Activated CD4-positive, alpha-beta T cell treated with anti-CD3 and anti-CD28 coated beads for 24 hours (primary cell): ENCODE results near the gene ABLIM1.

ENCODE experiments used
- DNase-seq, 2 donors: peaks; one replicate each; pipeline ENCODE4 v3.0.0-alpha.2; 2020; ENCODE audit warnings: low read depth in 2 of 2

ABLIM1 gene

DNA sequence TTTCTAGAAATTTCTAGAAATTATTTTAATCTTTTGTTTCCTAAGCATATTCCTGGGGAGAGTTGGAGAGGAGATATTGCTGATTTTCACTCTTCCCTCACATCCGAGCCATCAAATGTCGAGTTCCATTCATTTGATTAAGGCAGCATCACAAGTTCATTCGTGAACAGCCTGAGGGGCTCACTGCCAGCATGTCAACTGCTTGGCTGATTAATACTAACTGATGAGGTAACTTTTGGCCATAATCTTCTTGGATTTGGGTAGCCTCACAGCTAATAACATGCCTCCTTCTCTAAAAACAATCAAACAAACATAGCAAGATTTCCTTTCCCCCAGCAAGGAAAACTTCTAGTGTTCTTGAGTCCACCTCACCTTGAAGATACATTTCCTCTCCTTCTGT lies 166.7 kb downstream of the ABLIM1 start:
- DNase-seq: no peak

GRCh38 chr10:114489521-114490310 lies 168.4 kb downstream of the ABLIM1 start:
- DNase-seq: no peak

DNA sequence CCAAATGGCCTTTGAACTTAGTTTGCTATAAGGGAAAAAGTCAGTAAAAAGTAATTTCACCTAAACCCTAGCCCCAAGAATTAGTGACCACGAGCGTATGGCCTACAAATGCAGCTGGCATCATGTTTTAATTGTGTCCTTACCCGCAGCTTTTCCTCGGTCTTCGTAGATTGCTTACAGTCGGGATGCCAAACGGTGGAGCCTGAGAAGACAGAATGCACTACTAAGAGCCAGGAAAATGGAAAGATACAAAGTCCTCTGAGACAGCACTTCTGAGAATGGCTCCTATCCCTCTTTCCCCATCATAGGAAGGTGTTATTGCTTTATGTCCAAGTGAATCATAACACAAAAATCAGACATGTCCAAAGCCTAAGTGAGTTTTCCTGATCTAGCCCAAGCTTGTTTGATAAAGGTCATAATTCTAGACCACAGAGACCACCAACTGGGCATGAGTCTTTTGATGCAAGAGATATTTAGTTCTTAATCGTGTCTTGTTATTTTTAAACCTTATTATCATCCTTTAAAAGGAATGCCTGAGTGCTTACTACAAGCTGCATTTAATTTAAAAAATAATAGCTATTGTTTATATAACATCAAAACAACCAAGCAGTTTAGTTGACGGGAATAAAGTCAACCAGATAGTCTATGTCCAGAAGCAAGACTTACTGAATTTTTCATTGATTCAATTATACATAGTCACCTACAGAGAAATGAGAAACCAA lies 170.1 kb downstream of the ABLIM1 start:
- no peak for DNase-seq

DNA sequence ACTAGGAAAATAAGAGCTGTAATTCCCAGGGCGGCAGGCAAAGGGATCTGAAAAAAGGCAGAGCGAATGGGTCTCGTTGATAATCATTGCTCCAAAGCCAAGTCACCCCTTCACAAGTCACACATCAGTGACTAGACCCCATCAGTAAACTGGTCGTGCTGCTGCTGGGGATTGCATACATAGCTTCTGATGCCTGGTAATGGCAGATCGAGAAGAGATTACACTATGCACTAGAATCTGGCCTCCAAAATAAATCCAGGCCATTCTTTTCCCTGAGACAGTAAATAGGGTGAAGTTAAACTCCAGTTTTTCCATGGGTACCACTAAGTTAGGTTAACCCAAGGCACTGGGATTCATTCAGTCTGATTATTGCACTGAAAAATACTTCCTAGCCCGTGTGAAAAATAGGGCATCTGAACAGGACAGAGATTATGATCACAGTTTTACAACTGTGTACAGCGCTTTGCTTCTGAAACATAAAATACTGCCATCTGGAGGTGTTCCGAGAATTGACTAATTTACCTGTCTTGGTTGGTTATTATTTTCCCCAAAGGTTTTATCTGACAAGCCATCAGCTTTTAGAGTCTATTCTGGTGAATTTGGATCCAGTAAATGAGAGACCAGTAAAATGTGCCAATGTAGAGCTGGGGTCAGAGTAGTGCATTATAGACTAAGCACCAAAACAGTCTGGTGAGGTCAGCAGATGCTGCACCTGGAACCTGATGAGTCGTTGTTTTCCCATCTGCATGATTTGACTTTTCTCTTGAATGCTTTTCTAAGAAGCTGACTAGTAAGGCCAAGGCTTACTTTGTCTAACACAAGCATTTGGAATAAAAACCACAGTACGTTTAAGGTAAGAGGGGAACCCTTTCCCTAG lies 170.9 kb downstream of the ABLIM1 start:
- no peak for DNase-seq

DNA sequence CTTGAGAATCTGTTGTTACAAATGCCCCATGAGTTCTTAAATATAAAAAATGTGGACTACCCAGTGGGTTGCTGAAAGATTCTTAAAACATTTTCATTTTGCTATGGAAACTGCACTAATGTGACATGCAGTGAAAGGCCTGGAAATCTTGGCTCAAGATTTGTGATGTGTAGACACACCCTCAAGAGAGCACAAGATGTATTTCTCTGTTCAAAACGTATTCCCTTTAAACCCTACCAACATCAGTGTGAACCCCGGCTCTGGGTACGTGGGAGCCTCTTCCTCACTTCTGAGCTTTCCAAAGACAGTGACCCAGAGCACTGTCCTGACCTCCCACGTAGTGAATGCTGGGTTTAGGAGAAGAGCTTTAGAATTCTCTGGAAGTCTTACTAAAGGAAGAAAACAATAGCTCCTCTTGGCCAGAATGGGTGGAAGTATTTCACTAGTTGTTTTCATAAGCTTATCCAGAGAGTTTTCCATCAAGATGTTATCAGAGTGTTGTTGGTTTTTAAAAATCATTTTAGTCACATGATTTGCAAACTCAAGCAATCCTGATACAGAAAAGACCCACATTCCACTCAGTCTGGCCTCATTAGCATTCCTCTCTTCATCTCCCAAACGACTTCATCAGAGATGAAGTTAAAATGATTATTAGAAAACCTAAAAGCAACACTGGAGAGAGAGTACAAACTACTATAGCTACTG lies 172.2 kb downstream of the ABLIM1 start:
- DNase-seq: no peak

GRCh38 chr10:114483575-114483974 lies 174.5 kb downstream of the ABLIM1 start:
- no peak for DNase-seq

- no peak for DNase-seq
Measured at GRCh38 chr10:114482480-114483304, 175.4 kb downstream of the ABLIM1 start.

DNA sequence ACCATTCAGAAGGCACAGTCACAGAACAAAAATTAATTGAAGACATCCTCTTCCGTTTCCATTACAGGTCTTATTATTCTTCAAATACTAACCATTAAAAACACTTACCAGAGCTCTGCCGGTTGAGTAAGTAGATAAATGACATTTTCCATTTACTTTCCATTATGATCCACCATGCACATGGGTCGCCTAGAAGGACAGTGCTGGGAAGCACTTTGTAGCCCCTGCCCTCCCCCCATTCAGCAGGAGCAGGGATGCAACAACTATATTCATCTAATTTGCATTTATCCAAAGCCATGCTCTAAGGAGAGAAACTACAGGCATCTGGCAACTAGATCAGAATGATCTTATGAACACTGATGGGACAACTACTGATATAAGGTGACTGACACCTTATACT lies 177.0 kb downstream of the ABLIM1 start:
- DNase-seq: no peak

- DNase-seq: no peak
Measured at GRCh38 chr10:114479836-114480235, 178.2 kb downstream of the ABLIM1 start.

- DNase-seq: no peak
Measured at GRCh38 chr10:114479307-114479706, 178.8 kb downstream of the ABLIM1 start.

- DNase-seq: no peak
Measured at GRCh38 chr10:114478281-114478680, 179.8 kb downstream of the ABLIM1 start.

GRCh38 chr10:114477285-114477684 lies 180.8 kb downstream of the ABLIM1 start:
- no peak for DNase-seq

DNA sequence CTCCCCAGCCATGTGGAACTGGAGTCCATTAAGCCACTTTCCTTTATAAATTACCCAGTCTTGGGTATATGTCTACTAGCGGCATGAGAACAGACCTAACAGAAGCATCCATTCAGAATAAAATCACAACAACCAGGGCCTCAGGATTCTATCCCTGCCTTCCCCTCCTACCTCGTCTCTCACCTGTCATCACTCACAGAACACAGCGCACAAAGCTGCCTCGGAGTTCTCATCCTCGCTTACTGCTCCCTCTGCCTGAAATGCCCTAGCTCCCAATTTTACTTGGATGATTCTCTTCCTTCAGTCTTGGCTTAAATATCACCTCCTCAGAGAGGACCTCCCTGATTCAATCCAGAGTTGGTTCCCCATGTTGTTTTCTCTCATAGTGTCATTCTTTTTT lies 183.1 kb downstream of the ABLIM1 start:
- DNase-seq: no peak

DNA sequence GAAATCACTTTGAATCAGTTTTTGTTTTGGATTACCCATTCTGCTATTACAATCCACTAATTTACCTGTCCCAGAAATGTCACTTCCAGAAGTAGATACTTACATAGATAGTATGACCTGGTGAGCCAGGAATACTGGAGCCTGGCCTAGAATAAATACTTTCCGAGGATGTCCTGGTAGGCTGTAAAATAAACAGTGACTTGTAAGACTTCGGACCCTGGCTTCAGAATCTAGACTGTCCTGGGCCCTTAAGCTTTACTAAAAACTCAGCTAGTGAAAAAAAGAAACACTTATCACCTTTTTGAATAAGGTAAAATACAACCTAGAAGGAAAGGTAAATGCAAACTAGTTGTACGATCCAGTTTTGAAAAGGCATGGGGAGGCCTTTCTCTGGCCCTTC lies 184.3 kb downstream of the ABLIM1 start:
- DNase-seq: no peak

- DNase-seq: no peak
Measured at GRCh38 chr10:114472877-114473253, 185.2 kb downstream of the ABLIM1 start.

DNA sequence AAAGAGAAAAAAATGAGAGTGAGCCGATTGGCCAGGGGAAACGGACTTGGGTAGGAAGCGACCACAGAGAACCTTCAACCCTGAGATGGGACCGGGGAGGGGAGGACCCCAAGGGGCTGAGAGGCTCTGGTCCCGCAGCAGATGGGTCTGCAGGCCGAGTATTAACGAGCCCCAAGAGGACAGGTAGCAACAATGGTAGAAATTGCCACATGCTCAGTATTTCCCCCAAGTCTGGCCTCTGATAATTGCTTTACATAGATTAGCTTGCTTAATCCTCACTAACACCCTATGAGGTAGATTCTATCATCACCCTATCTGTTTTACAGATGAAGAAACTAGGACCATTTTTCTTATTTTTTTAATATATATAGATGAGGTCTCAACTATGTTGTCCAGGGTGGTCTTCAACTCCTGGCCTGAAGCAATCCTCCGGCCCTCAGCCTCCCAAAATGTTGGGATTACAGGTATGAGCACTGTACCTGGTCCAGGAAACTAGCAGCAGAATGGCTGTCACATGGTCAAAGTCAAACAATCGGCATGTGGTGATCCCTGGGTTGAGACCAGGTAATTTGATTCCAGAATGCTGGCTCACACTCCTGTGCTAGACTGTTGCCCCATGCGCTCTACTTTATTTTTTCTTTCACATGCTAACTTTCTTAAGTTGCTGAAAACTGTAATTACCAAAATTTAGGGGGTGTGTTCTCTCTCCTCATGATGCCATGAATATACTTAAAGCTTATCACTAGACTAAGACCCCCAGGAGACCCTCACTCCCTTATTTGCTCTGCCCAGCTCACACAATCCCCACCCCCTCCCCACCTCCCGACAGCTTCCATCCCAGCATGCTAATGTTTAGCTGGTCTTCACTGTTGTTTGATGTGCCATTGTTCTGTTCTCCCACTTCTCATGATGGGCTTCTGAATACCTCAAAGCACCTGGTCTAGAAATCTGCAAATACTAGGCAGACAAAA lies 185.9 kb downstream of the ABLIM1 start:
- no peak for DNase-seq

GRCh38 chr10:114470956-114471905 lies 186.8 kb downstream of the ABLIM1 start:
- peak; percentile 36 to 47 for DNase-seq

DNA sequence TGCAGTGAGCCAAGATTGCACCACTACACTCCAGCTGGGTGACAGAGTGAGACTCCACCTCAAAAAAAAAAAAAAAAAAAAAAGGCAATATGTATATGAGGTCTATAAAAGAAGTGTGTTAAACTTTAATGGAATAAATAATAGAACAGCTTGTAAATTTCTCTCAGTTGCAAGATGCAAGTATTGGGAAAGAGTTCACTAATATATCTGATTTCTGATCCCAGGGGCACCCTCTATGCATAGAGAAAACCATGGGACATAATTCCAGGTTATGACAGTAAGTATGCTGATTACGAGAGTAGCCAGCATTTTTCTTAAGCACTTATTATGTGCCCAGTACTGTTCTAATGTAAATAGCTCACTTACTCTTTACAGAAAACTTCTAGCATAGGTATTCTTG lies 187.7 kb downstream of the ABLIM1 start:
- DNase-seq: no peak
